K562 (cell line): ENCODE data around the gene CPZ. TPM values are rescaled to one million over a fixed set of nuclear protein-coding genes. Genes with fewer than 3 reads are reported as not detected.

Experiments used
- E2F3 ChIP-seq: fragments of 250-450 bp; sonication (Bioruptor Pico); IDR thresholded peaks from 2 replicates; pipeline ENCODE4 v1.4.0; 2020; ENCODE audit warnings: mild to moderate bottlenecking
- GABPB2 ChIP-seq: fragments of 250-450 bp; sonication (Bioruptor Pico); conservative IDR thresholded peaks from 2 replicates; pipeline ENCODE4 v1.5.1; 2021; ENCODE audit warnings: mild to moderate bottlenecking
- PHTF2 ChIP-seq: fragments of 250-450 bp; sonication (Bioruptor Pico); IDR thresholded peaks from 2 replicates; pipeline ENCODE4 v1.5.0; 2021; ENCODE audit warnings: mild to moderate bottlenecking
- PPARD ChIP-seq: fragments of 250-450 bp; sonication (Bioruptor Pico); IDR thresholded peaks from 2 replicates; pipeline ENCODE4 v1.8.0; 2022; ENCODE audit warnings: inconsistent platforms, mild to moderate bottlenecking, moderate library complexity
- ZNF24 ChIP-seq: fragments of 450-650 bp; IDR thresholded peaks from 2 replicates; pipeline ENCODE4 v1.6.1; 2016
- ZNF318 ChIP-seq, 2 experiments: fragments of 450-650 bp; IDR thresholded peaks; 2 replicates each; pipeline ENCODE4 v1.6.1; 2016; ENCODE audit warnings: mild to moderate bottlenecking in 2 of 2, borderline replicate concordance in 1 of 2, low read depth in 1 of 2, moderate library complexity in 1 of 2
- ZNF407 ChIP-seq: fragments of 450-650 bp; IDR thresholded peaks from 2 replicates; pipeline ENCODE4 v1.6.1; 2016; ENCODE audit warnings: low read depth
- ZNF696 ChIP-seq: fragments of 250-450 bp; sonication (Bioruptor Pico); conservative IDR thresholded peaks from 2 replicates; pipeline ENCODE4 v1.4.0; 2020; ENCODE audit warnings: mild to moderate bottlenecking, moderate library complexity
- ZNF699 ChIP-seq: fragments of 250-450 bp; sonication (Bioruptor Pico); IDR thresholded peaks from 2 replicates; pipeline ENCODE4 v1.8.0; 2021; ENCODE audit warnings: mild to moderate bottlenecking, moderate library complexity; ENCODE audit not compliant: insufficient replicate concordance
- ZNF707 ChIP-seq: fragments of 250-450 bp; sonication (Bioruptor Pico); conservative IDR thresholded peaks from 2 replicates; pipeline ENCODE4 v1.8.0; 2022; ENCODE audit warnings: inconsistent platforms, mild to moderate bottlenecking, moderate library complexity
- ZSCAN32 ChIP-seq: fragments of 450-650 bp; formaldehyde crosslinking; IDR thresholded peaks from 2 replicates; pipeline ENCODE4 v1.4.0; 2020; ENCODE audit warnings: mild to moderate bottlenecking, moderate library complexity
- polyA plus RNA-seq, 8 experiments: library from polyadenylated mRNA; depleted of rRNA in 4 of 8; stranded (reverse) in 5 of 8; unstranded in 3 of 8; fragments of >200 nt; fragmentation: Nextera tagmentation in 2 of 8; fragmentation: Illumina TruSeq in 1 of 8; extraction: Ambion mirVana in 2 of 8; extraction: Trizol in 1 of 8; gene quantifications; 2 replicates each; pipeline versions ENCODE4 v1.2.1 to v1.2.3, GENCODE V29; 2011 to 2014; ENCODE audit warnings: inconsistent platforms in 1 of 8, missing spikeins in 1 of 8
- total RNA-seq, 7 experiments: library from RNA; depleted of rRNA in 6 of 7; stranded (reverse); fragments of >200 nt in 6 of 7; fragmentation: Illumina TruSeq in 2 of 7; extraction: Trizol in 2 of 7; gene quantifications; 2 replicates each; pipeline versions ENCODE4 v1.2.1 to v1.2.3, GENCODE V29; 2011 to 2021; ENCODE audit warnings: low replicate concordance in 1 of 7

Gene CPZ
- total and polyA plus RNA-seq, 9 of the 15 experiments (the other 6 are each of a cell fraction or from before 2014, with no cell fraction given) = 0.06 to 2.2 (median 1.2) TPM; not detected in 1

GRCh38 chr4:8547108-8547911 is 45.3 kb upstream of the CPZ start (continued):
- no peak for TF ChIP-seq PPARD (CRISPR knock-in tag)
- TF ChIP-seq PHTF2 (CRISPR knock-in tag) = no peak
- no peak for TF ChIP-seq ZSCAN32 (CRISPR knock-in tag)
- TF ChIP-seq ZNF696 (CRISPR knock-in tag) = no peak
- 0 out of 2 replicates have a peak, but pooled peaks have one; percentile 33 for TF ChIP-seq ZNF24
- TF ChIP-seq ZNF707 = no peak
- TF ChIP-seq ZNF699 (CRISPR knock-in tag) = no peak
- TF ChIP-seq ZNF318 (IDR thresholded peaks at IDR 0.05; ENCODE audit: borderline replicate concordance in 1 of 2, low read depth in 1 of 2) = no peak
- TF ChIP-seq GABPB2 (CRISPR knock-in tag) = no peak
- no peak for TF ChIP-seq ZNF407
- TF ChIP-seq E2F3 (CRISPR knock-in tag) = no peak
